H1 (cell line): Measurements from ENCODE around the gene AGT. TPM values are rescaled to one million over a fixed set of nuclear protein-coding genes. Genes with fewer than 3 reads are reported as not detected.

Experiments
- CTCF ChIA-PET: fragments of 300-600 bp; sonication (Branson Sonifier 250); formaldehyde crosslinking; loops from one replicate; lab custom pipeline; 2021; ENCODE audit not compliant: partially characterized antibody; lab: Charles Lee
- POLR2A ChIA-PET: fragments of 300-600 bp; sonication (Branson Sonifier 250); formaldehyde crosslinking; loops from one replicate; lab custom pipeline; 2021; ENCODE audit warnings: inconsistent platforms; ENCODE audit not compliant: partially characterized antibody; lab: Charles Lee
- DNase-seq, 2 experiments: peaks; one replicate each; pipeline versions ENCODE4 v3.0.0 to v3.0.0-alpha.2; 2010 to 2022; ENCODE audit warnings: low spot score in 2 of 2, low read depth in 1 of 2, mixed read lengths in 1 of 2
- FAIRE-seq: peaks from 2 replicates; lab custom pipeline; 2011; peaks lifted over from hg19 to GRCh38; lab: Jason Lieb, UNC
- H2AFZ ChIP-seq: 2 replicates; pipeline ENCODE4 v1.8.1; 2012; ENCODE audit warnings: low read length, inconsistent platforms
- H2AK5ac ChIP-seq: 2 replicates; pipeline ENCODE4 v1.6.1; 2013; ENCODE audit warnings: low read depth, low read length
- H2BK120ac ChIP-seq: replicated peaks from 2 replicates; pipeline ENCODE3; 2013; ENCODE audit warnings: low read depth, low read length, inconsistent platforms
- H2BK12ac ChIP-seq: 2 replicates; pipeline ENCODE4 v1.6.1; 2013; ENCODE audit warnings: low read depth, low read length
- H2BK15ac ChIP-seq: 2 replicates; pipeline ENCODE4 v1.6.1; 2013; ENCODE audit warnings: low read length
- H2BK20ac ChIP-seq: 2 replicates; pipeline ENCODE4 v1.6.1; 2013; ENCODE audit warnings: low read length
- H2BK5ac ChIP-seq: 2 replicates; pipeline ENCODE4 v1.6.1; 2013; ENCODE audit warnings: low read depth, low read length
- H3K14ac ChIP-seq: 2 replicates; pipeline ENCODE4 v1.6.1; 2013; ENCODE audit warnings: inconsistent platforms; ENCODE audit not compliant: insufficient read length
- H3K18ac ChIP-seq: 2 replicates; pipeline ENCODE4 v1.6.1; 2013; ENCODE audit warnings: low read length; ENCODE audit errors: extremely low read depth
- H3K23ac ChIP-seq: 2 replicates; pipeline ENCODE4 v1.6.1; 2013; ENCODE audit warnings: inconsistent platforms; ENCODE audit not compliant: insufficient read length
- H3K23me2 ChIP-seq: 2 replicates; pipeline ENCODE4 v1.6.1; 2013; ENCODE audit warnings: low read depth, low read length
- H3K27ac ChIP-seq: 2 replicates; pipeline ENCODE4 v1.6.1; 2011; ENCODE audit warnings: low read depth, low read length, inconsistent platforms
- H3K27me3 ChIP-seq, 4 experiments: replicated peaks in 1 of 4; 1 replicate in 1 of 4; 2 replicates in 3 of 4; pipeline versions ENCODE4 v1.6.1 to v1.8.1; 2011 to 2013; ENCODE audit warnings: low read length in 3 of 4, mild to moderate bottlenecking in 3 of 4, inconsistent platforms in 2 of 4, mixed read lengths in 2 of 4, moderate library complexity in 1 of 4; ENCODE audit not compliant: control insufficient read depth in 3 of 4, insufficient read depth in 3 of 4; ENCODE audit errors: extremely low read depth in 1 of 4
- H3K36me3 ChIP-seq, 4 experiments: 2 replicates each; pipeline versions ENCODE4 v1.6.1 to v1.8.1; 2011 to 2013; ENCODE audit warnings: mild to moderate bottlenecking in 4 of 4, low read length in 3 of 4, moderate library complexity in 2 of 4, control low read depth in 1 of 4, inconsistent platforms in 1 of 4; ENCODE audit not compliant: insufficient read depth in 4 of 4, control insufficient read depth in 2 of 4
- H3K4ac ChIP-seq: replicated peaks from 2 replicates; pipeline ENCODE3; 2013; ENCODE audit warnings: low read length, low read depth, mixed read lengths, inconsistent platforms; ENCODE audit not compliant: insufficient read length
- H3K4me1 ChIP-seq, 4 experiments: replicated peaks in 1 of 4; 1 replicate in 1 of 4; 2 replicates in 3 of 4; pipeline versions ENCODE4 v1.6.1 to v1.8.1; 2011 to 2013; ENCODE audit warnings: low read length in 3 of 4, inconsistent platforms in 2 of 4, mixed read lengths in 1 of 4; ENCODE audit not compliant: insufficient read depth in 4 of 4, control insufficient read depth in 3 of 4
- H3K4me2 ChIP-seq, 2 experiments: 2 replicates each; pipeline versions ENCODE4 v1.6.1 to v1.8.1; 2011 to 2013; ENCODE audit warnings: low read depth in 2 of 2, low read length in 2 of 2, control low read depth in 1 of 2, inconsistent platforms in 1 of 2, mild to moderate bottlenecking in 1 of 2; ENCODE audit not compliant: insufficient read depth in 1 of 2
- H3K4me3 ChIP-seq, 4 experiments: fragments of 200-600, 300-600 bp in 1 of 4; sonication (generic), shearing (Covaris generic), sonication (Bioruptor Twin) in 1 of 4; 2 replicates each; pipeline versions ENCODE4 v1.5.1 to v1.8.1; 2011 to 2016; ENCODE audit warnings: low read length in 4 of 4, low read depth in 3 of 4, control low read depth in 2 of 4, inconsistent platforms in 2 of 4, mild to moderate bottlenecking in 2 of 4, mixed read lengths in 1 of 4, moderate library complexity in 1 of 4; ENCODE audit not compliant: insufficient read depth in 2 of 4; ENCODE audit errors: extremely low read depth in 1 of 4
- H3K56ac ChIP-seq: replicated peaks from 2 replicates; pipeline ENCODE3; 2013; ENCODE audit warnings: low read depth, mild to moderate bottlenecking, mixed read lengths, low read length, inconsistent platforms; ENCODE audit not compliant: insufficient read length
- H3K79me1 ChIP-seq: 2 replicates; pipeline ENCODE4 v1.6.1; 2013; ENCODE audit warnings: low read depth, low read length, control low read depth
- H3K79me2 ChIP-seq, 2 experiments: 2 replicates each; pipeline versions ENCODE4 v1.6.1 to v1.8.1; 2012 to 2013; ENCODE audit warnings: low read length in 2 of 2, mild to moderate bottlenecking in 2 of 2, inconsistent platforms in 1 of 2; ENCODE audit not compliant: insufficient read depth in 2 of 2, control insufficient read depth in 1 of 2
- H3K9ac ChIP-seq, 4 experiments: replicated peaks in 1 of 4; 1 replicate in 1 of 4; 2 replicates in 3 of 4; pipeline versions ENCODE4 v1.6.1 to v1.8.1; 2011 to 2013; ENCODE audit warnings: low read depth in 3 of 4, low read length in 3 of 4, control low read depth in 2 of 4, mild to moderate bottlenecking in 2 of 4, moderate library complexity in 2 of 4, inconsistent platforms in 1 of 4; ENCODE audit errors: extremely low read depth in 1 of 4
- H3K9me3 ChIP-seq, 2 experiments: 2 replicates each; pipeline versions ENCODE4 v1.6.1 to v1.8.1; 2012 to 2013; ENCODE audit warnings: mild to moderate bottlenecking in 2 of 2, moderate library complexity in 2 of 2, control low read depth in 1 of 2, inconsistent platforms in 1 of 2, low read depth in 1 of 2, low read length in 1 of 2, mixed read lengths in 1 of 2; ENCODE audit not compliant: insufficient read depth in 2 of 2
- H4K20me1 ChIP-seq, 2 experiments: replicated peaks in 1 of 2; 2 replicates each; pipeline versions ENCODE3 to v1.8.1; 2011 to 2013; ENCODE audit warnings: inconsistent platforms in 2 of 2, low read length in 2 of 2, mild to moderate bottlenecking in 1 of 2; ENCODE audit not compliant: insufficient read depth in 2 of 2, control insufficient read depth in 1 of 2
- H4K5ac ChIP-seq: 2 replicates; pipeline ENCODE4 v1.6.1; 2013; ENCODE audit warnings: low read length, low read depth, mixed read lengths, inconsistent platforms; ENCODE audit not compliant: insufficient read length
- H4K8ac ChIP-seq: 2 replicates; pipeline ENCODE4 v1.8.0; 2013; ENCODE audit warnings: mild to moderate bottlenecking, moderate library complexity, low read length, inconsistent platforms; ENCODE audit not compliant: insufficient read depth; ENCODE audit errors: extremely low read depth
- H4K91ac ChIP-seq: replicated peaks from 2 replicates; pipeline ENCODE3; 2013; ENCODE audit warnings: low read length, mixed read lengths, inconsistent platforms; ENCODE audit not compliant: insufficient read length
- BRCA1 ChIP-seq: IDR thresholded peaks from 2 replicates; pipeline ENCODE4 v1.6.1; 2012; ENCODE audit warnings: low read depth, low read length, improper control_type of control experiment
- EGR1 ChIP-seq: IDR thresholded peaks from 2 replicates; pipeline ENCODE4 v1.6.1; 2011; ENCODE audit warnings: low read depth, low read length, borderline replicate concordance
- GTF2F1 ChIP-seq: IDR thresholded peaks from 2 replicates; pipeline ENCODE4 v1.6.1; 2012; ENCODE audit warnings: low read depth, low read length, improper control_type of control experiment, borderline replicate concordance
- JUND ChIP-seq: IDR thresholded peaks from 2 replicates; pipeline ENCODE4 v1.6.1; 2011; ENCODE audit warnings: mild to moderate bottlenecking, improper control_type of control experiment, low read length
- SP2 ChIP-seq: IDR thresholded peaks from 2 replicates; pipeline ENCODE4 v1.6.1; 2012; ENCODE audit warnings: mild to moderate bottlenecking, low read length, inconsistent platforms
- SRF ChIP-seq: IDR thresholded peaks from 2 replicates; pipeline ENCODE4 v1.6.1; 2011; ENCODE audit warnings: mild to moderate bottlenecking, low read depth, low read length, moderate library complexity
- WGBS, 2 experiments: shearing (Covaris generic) in 1 of 2; methylation state at CpG; one replicate each; pipeline versions ENCODE4 v1.1.6 to v1.1.7; 2013 to 2015; ENCODE audit warnings: low lambda C conversion rate in 2 of 2, mixed read lengths in 2 of 2, inconsistent platforms in 1 of 2, low coverage in 1 of 2, missing lambda C conversion rate in 1 of 2; ENCODE audit not compliant: insufficient replicate concordance in 2 of 2, insufficient coverage in 1 of 2, insufficient read length in 1 of 2; ENCODE audit errors: extremely low coverage in 1 of 2, missing lambda C conversion rate in 1 of 2; 5-methylcytosine and 5-hydroxymethylcytosine counted together
- polyA plus RNA-seq, 7 experiments: library from polyadenylated mRNA; depleted of rRNA in 3 of 7; stranded (reverse) in 5 of 7; unstranded in 2 of 7; fragments of >200 nt in 5 of 7; fragments of 200-250 nt in 2 of 7; gene quantifications; 1 replicate in 5 of 7; 2 replicates in 1 of 7; 4 replicates in 1 of 7; pipeline versions ENCODE4 v1.2.1 to v1.2.3, GENCODE V29; 2011 to 2013; ENCODE audit warnings: missing spikeins in 2 of 7, mixed read lengths in 2 of 7
- total RNA-seq: library from RNA; stranded (reverse); fragmentation: NEBNext Ultra II Directional; extraction: Animal tissue kit (Norgen Biotek cat#: 25700); gene quantifications from 2 replicates; pipeline ENCODE4 v1.2.1, GENCODE V29; 2021
- TF ChIP-seq, protein P1 (sequence below): IDR thresholded peaks from 2 replicates; pipeline ENCODE4 v1.6.1; 2011; ENCODE audit warnings: low read length, improper control_type of control experiment

The AGT gene
- total and polyA plus RNA-seq, 2 of the 8 experiments (the other 6 are each of a cell fraction or from before 2014, with no cell fraction given): 0.20 TPM; not detected in 1

DNA sequence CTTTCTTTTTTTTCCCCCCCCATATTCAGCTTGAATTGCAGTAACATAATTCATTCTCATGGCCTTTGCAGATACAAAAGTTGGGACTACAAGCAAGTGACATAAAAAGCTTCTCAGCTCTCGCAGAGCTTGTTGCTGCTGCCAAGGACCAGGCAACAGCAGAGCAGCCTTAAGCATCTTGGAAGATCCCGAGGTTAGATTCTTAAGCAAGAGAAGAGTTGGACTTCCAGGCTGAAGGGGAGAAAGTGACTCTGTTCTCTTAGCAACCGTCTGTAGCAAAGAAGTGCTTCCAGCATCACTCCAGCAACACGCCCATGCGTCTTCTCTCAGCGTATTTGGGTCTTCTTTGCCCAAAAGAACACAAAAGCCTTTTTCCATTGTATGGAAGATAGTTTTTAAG is 20.7 kb downstream of the AGT start:
- no peak for FAIRE-seq
- TF ChIP-seq SP2 (no peak), GTF2F1 (no peak), SRF (no peak), EGR1 (no peak), BRCA1 (no peak), JUND (no peak)
- TF ChIP-seq, protein P1, sequence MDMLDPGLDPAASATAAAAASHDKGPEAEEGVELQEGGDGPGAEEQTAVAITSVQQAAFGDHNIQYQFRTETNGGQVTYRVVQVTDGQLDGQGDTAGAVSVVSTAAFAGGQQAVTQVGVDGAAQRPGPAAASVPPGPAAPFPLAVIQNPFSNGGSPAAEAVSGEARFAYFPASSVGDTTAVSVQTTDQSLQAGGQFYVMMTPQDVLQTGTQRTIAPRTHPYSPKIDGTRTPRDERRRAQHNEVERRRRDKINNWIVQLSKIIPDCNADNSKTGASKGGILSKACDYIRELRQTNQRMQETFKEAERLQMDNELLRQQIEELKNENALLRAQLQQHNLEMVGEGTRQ: no peak
- CTCF ChIA-PET: interaction anchor here (1.1 to 1.3 kb wide), 2 partner anchors 30 to 50 kb away, joined by 3 read pairs; no protein-coding TSS in a partner anchor

More for the DNA sequence above, 20.7 kb downstream of the AGT start:
- peaks cover 9 to 49% (median 27%) of the 10 kb centered on the region in 4 experiments; a peak in 7 of 8 replicates for H3K36me3 ChIP-seq
- no peak overlapping the region for H3K23ac ChIP-seq
- H2BK12ac ChIP-seq: no peak overlapping the region
- H4K8ac ChIP-seq: no peak overlapping the region
- H3K4ac ChIP-seq: no peak overlapping the region
- H3K4me3 ChIP-seq: no peak overlapping the region
- no peak overlapping the region for H4K5ac ChIP-seq
- no peaks in the 10 kb centered on the region for H3K9me3 ChIP-seq
- H3K79me1 ChIP-seq: no peaks in the 10 kb centered on the region
- H3K4me2 ChIP-seq: no peak overlapping the region
- no peaks in the 10 kb centered on the region for H3K79me2 ChIP-seq
- H3K23me2 ChIP-seq: no peaks in the 10 kb centered on the region
- H2AK5ac ChIP-seq: no peak overlapping the region
- no peak overlapping the region for H3K14ac ChIP-seq
- no peaks in the 10 kb centered on the region for H4K20me1 ChIP-seq
- H3K4me1 ChIP-seq: peaks cover 0 to 8% (median 1%) of the 10 kb centered on the region in 4 experiments; a peak in 1 of 7 replicates
- H3K18ac ChIP-seq: no peak overlapping the region
- H2AFZ ChIP-seq: no peak overlapping the region
- H2BK5ac ChIP-seq: no peak overlapping the region
- POLR2A ChIA-PET: no interaction called here
- no peak overlapping the region for H4K91ac ChIP-seq
- no peak overlapping the region for H3K56ac ChIP-seq
- no peak for DNase-seq
- H3K9ac ChIP-seq: no peak overlapping the region
- no peak overlapping the region for H2BK120ac ChIP-seq
- H3K27ac ChIP-seq: no peak overlapping the region
- H2BK20ac ChIP-seq: no peak overlapping the region
- no peaks in the 10 kb centered on the region for H3K27me3 ChIP-seq
- 91% methylated on average over 6 of the region's 6 CpGs; no CpG with 5 or more reads in 1 of the 2 experiments for WGBS, 2 experiments
- H2BK15ac ChIP-seq: no peak overlapping the region
